HFFc6 (cell line): ENCODE measurements around the gene LMAN2L. TPM values are rescaled to one million over a fixed set of nuclear protein-coding genes. Genes with fewer than 3 reads are reported as not detected.

Experiments
- DNase-seq: peaks from one replicate; pipeline ENCODE4 v3.0.0-alpha.2; 2018
- H3K27ac Mint-ChIP-seq: 2 replicates; pipeline ENCODE4 v1.8.0; 2020; ENCODE audit warnings: mild to moderate bottlenecking, mixed read lengths
- H3K27me3 Mint-ChIP-seq: 2 replicates; pipeline ENCODE4 v1.8.0; 2021; ENCODE audit warnings: mild to moderate bottlenecking, moderate library complexity, mixed read lengths; ENCODE audit not compliant: insufficient read depth
- H3K36me3 Mint-ChIP-seq: 2 replicates; pipeline ENCODE4 v1.8.0; 2021; ENCODE audit warnings: low read depth, mixed read lengths
- H3K4me1 Mint-ChIP-seq: 2 replicates; pipeline ENCODE4 v1.8.0; 2020; ENCODE audit warnings: low read depth, mixed read lengths
- H3K4me3 Mint-ChIP-seq: 2 replicates; pipeline ENCODE4 v1.8.0; 2020; ENCODE audit warnings: mild to moderate bottlenecking, moderate library complexity, mixed read lengths
- H3K9me3 Mint-ChIP-seq: 2 replicates; pipeline ENCODE4 v1.8.0; 2020; ENCODE audit warnings: mild to moderate bottlenecking, mixed read lengths
- total RNA-seq, 6 experiments: library from RNA; stranded (reverse); fragmentation: NEBNext Ultra II Directional; extraction: Animal tissue kit (Norgen Biotek cat#: 25700); gene quantifications; 2 replicates in 1 of 6; 3 replicates in 5 of 6; pipeline ENCODE4 v1.2.3, GENCODE V29; 2021
- TF ChIP-seq, protein P1 (sequence below): fragments of 200-600 bp; sonication (generic); IDR thresholded peaks from 2 replicates; pipeline ENCODE4 v1.5.0; 2021; ENCODE audit warnings: antibody characterized with exemption, mild to moderate bottlenecking

LMAN2L gene
- total RNA-seq, 6 experiments from 2014 or later, result 24.3 to 27.7 (median 26.4) TPM

DNA sequence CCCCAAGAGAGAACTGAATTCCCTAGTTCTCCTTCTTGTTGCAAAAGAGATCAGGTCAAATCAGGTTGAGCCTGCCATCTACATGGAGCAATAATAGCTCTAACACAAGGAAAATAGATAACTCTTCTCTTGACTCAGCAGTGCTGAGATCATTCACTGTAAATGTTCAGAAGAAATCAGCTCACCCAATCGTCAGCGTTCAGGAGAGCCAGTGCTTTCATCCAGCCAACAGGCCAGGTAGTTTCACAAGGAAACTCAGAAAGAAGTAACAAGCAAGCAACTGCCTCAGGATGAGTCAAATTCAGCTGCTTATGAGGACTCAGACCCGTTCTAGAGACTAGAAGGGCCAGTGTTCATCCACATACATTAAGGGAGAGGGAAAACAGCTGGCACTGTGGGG is 5.9 kb downstream of the LMAN2L start:
- Mint-ChIP-seq H3K4me3 (no peak overlapping the region), H3K36me3 (peaks cover 17% of the 10 kb centered on the region; the same call in 1 of the 2 replicates), H3K9me3 (no peaks in the 10 kb centered on the region), H3K27ac (no peak overlapping the region), H3K27me3 (no peaks in the 10 kb centered on the region), H3K4me1 (peaks cover 26% of the 10 kb centered on the region)
- DNase-seq, result no peak
- TF ChIP-seq, protein P1, sequence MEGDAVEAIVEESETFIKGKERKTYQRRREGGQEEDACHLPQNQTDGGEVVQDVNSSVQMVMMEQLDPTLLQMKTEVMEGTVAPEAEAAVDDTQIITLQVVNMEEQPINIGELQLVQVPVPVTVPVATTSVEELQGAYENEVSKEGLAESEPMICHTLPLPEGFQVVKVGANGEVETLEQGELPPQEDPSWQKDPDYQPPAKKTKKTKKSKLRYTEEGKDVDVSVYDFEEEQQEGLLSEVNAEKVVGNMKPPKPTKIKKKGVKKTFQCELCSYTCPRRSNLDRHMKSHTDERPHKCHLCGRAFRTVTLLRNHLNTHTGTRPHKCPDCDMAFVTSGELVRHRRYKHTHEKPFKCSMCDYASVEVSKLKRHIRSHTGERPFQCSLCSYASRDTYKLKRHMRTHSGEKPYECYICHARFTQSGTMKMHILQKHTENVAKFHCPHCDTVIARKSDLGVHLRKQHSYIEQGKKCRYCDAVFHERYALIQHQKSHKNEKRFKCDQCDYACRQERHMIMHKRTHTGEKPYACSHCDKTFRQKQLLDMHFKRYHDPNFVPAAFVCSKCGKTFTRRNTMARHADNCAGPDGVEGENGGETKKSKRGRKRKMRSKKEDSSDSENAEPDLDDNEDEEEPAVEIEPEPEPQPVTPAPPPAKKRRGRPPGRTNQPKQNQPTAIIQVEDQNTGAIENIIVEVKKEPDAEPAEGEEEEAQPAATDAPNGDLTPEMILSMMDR, result no peak

DNA sequence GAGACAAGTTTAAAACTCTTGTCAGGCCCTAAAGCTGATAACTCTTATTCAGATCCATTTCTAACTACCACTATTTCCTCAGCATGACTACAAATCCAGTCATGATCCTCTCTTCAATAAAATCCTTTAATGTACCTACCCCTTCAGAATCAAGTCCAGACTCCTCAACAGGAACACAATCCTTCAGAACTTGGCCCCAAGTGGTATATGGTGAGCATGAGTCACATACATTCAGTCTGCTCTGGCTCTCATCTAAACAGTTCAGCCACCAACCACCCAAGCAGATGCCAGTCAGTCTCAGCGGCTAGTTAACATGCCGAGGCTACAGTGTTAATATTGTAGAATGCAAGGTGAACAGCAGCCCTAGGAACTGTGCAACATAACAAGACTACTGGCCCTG is 9.7 kb downstream of the LMAN2L start:
- Mint-ChIP-seq H3K27ac (no peak overlapping the region), H3K9me3 (no peaks in the 10 kb centered on the region), H3K4me1 (peaks cover 13% of the 10 kb centered on the region), H3K4me3 (no peak overlapping the region), H3K27me3 (no peaks in the 10 kb centered on the region; the same call in 1 of the 2 replicates), H3K36me3 (peaks cover 22% of the 10 kb centered on the region; the same call in 1 of the 2 replicates)
- DNase-seq, result peak; percentile 30
- TF ChIP-seq, protein P1, result no peak

DNA sequence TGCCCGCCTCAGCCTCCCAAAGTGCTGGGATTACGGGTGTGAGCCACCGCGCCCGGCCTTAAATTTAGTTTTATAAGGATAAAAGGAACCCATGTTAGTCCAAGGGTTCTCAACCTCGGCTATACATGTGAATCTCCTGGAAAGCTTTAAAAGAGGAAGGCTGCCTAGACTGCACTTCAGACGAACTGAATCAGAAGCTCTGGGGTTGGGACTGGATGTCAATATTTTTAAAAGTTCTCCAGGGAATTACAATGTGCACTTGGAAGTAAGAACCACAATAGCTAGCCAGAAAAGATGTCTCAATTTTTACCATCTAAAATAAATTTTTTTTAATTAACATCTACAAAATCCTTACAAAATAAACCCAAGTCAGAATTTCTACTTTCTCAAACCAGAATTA is 10.1 kb downstream of the LMAN2L start:
- TF ChIP-seq, protein P1, result no peak
- Mint-ChIP-seq H3K27me3 (no peaks in the 10 kb centered on the region; the same call in 1 of the 2 replicates), H3K4me3 (no peak overlapping the region), H3K27ac (no peak overlapping the region), H3K36me3 (peaks cover 17% of the 10 kb centered on the region; the same call in 1 of the 2 replicates), H3K9me3 (no peaks in the 10 kb centered on the region), H3K4me1 (peaks cover 13% of the 10 kb centered on the region)
- DNase-seq, result no peak

DNA sequence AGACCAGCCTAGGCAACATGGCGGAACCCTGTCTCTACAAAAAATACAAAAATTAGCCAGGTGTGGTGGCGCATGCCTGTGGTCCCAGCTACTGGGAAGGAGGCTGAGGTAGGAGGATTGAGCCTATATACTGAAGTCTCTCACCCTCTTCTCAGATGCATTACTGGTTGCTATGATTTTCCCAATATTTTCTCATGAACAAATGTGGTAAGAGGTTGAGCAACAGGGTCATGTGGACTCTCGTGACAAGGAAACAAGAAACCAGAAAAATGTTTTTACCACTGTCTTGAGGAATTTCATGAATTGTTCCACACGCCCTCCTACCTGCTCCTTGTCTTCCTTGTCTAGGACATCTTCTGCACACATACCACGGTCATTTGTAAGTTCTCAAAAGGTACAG is 12.4 kb downstream of the LMAN2L start:
- TF ChIP-seq, protein P1, result no peak
- H3K4me1 Mint-ChIP-seq, result peaks cover 13% of the 10 kb centered on the region
- H3K4me3 Mint-ChIP-seq, result no peak overlapping the region
- H3K27me3 Mint-ChIP-seq, result no peaks in the 10 kb centered on the region; the same call in 1 of the 2 replicates
- no peak overlapping the region for H3K27ac Mint-ChIP-seq
- no peak for DNase-seq
- peaks cover 20% of the 10 kb centered on the region for H3K36me3 Mint-ChIP-seq
- no peaks in the 10 kb centered on the region for H3K9me3 Mint-ChIP-seq

GRCh38 chr2:96726131-96726530 is 13.7 kb downstream of the LMAN2L start:
- no peak for DNase-seq
- H3K36me3 Mint-ChIP-seq, result peaks cover 21% of the 10 kb centered on the region
- no peak overlapping the region for H3K4me3 Mint-ChIP-seq
- no peak overlapping the region for H3K27ac Mint-ChIP-seq
- H3K27me3 Mint-ChIP-seq, result no peaks in the 10 kb centered on the region; the same call in 1 of the 2 replicates
- peaks cover 13% of the 10 kb centered on the region for H3K4me1 Mint-ChIP-seq
- TF ChIP-seq, protein P1, result no peak
- no peaks in the 10 kb centered on the region for H3K9me3 Mint-ChIP-seq

DNA sequence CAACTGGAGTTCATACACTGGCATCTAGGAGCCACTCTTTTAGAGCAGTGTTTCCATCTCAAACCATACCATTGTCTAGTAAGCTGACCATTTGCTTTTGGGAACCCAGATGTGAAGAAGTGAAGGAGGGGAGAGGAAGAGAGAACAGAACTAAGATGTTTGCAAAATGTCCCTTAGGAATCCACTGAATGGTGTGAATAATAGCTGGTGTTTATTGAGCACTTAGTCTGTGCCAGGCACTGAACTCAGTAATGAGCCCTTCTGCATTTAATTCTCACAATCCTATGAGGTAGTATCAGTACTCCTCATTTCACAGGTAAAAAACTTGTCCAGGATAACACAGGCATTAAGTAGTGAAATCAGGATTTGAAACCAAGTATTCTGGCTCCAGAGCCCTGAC is 23.5 kb downstream of the LMAN2L start:
- no peak overlapping the region for H3K4me3 Mint-ChIP-seq

More for the DNA sequence above, 23.5 kb downstream of the LMAN2L start:
- Mint-ChIP-seq H3K4me1 (no peaks in the 10 kb centered on the region), H3K9me3 (no peaks in the 10 kb centered on the region), H3K36me3 (peaks cover 8% of the 10 kb centered on the region), H3K27ac (no peak overlapping the region), H3K27me3 (no peaks in the 10 kb centered on the region)
- TF ChIP-seq, protein P1, result no peak
- no peak for DNase-seq
